SH-SY5Y (cell line): ENCODE measurements around the gene OR5AC2.

Experiments used
- GATA2 ChIP-seq: IDR thresholded peaks from 2 replicates; pipeline ENCODE4 v1.6.1; 2011; ENCODE audit warnings: mild to moderate bottlenecking, low read depth, low read length
- GATA3 ChIP-seq: IDR thresholded peaks from 2 replicates; pipeline ENCODE4 v1.6.1; 2011; ENCODE audit warnings: low read depth, mild to moderate bottlenecking, low read length, moderate library complexity

Gene OR5AC2

DNA sequence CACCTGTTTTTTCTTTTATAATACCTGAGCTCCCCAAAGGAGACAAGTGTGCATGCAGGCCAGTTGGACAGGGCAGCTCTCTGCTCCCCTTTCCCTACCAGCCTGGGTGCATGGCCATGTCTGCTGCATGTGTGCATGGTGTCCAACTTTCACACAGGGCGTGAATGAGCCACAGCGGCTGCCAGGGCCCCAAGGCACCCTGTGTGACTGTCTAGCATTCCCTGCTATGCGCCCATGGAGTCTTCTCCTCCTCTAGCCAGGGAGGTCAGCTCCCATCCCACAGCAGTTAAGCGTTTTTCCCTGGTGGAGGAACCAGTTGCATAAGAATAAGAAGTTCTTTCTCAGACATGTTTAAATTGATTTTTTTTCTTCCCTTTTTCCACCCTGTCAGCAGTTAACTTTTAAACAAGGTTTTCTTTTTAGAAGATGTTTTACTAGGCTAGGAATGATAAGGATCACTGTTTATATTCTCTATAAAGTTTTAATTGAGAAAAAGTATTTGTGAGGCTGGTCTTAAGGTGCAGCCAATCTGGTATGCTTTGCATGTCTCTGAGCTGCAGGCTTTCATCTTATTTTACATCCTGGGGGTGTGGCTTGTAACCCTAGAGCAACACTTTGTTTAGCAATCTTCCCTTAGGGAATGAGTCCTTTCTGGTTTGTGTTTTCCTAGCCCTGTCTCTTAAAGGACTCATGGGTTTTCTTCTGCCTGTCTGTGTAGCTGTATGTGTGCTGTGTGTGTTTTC lies 23.0 kb downstream of the OR5AC2 start:
- TF ChIP-seq GATA2, result no peak
- no peak for TF ChIP-seq GATA3

DNA sequence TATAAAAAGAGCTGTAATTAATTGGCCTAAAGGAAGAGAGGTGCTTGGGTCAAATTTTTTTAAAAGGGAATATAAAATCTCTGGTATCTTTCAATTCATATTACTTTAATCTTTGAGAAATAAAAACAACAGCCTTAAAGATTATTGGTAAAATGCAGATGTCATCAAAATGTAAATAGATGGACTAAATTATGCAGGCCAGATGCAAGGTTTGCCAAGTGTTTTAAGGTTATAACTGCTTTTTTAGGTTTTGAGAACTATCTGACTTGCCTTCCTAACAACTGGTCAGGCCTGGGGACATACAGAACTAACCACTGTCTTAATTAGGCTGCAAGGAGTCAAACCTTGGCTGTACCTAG lies 23.6 kb downstream of the OR5AC2 start:
- no peak for TF ChIP-seq GATA2
- TF ChIP-seq GATA3, result no peak

DNA sequence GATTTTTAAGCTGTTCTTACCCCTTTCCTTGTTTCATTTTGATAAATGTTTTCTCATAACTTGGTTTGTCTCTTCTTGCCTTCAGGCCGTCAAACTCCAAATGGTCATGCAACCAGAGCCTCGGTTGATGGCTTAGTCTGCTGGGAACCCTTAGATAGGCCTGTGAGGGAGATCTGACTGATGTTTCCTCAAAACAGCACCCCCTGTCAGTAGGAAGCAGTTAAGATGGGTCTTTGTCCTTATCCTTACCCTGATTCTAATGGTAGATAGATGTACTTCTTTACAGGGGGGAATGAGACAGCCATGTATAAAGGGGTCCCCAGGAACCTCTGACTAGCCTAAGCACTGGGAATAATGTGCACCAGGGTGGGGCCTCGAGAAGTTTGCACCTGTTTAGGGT lies 27.3 kb downstream of the OR5AC2 start:
- TF ChIP-seq GATA3, result no peak
- TF ChIP-seq GATA2, result no peak

DNA sequence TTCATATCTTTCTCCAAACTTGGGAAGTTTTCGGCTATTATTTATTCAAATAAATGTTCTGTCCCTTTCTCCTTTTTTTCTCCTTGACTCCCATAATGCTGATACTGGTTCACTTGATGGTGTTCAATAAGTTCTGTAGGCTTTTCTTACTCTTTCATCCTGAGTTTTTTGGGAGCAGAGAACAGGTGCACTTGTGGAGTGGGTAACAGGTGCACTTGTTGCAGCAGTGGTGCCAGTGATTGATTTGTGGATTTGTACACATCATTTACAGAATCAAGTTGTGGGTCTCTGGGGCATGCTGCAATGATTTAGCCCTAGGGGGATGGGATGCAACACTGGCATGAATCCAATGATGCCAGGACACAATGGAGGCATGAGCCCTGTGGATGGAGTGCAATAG lies 28.7 kb downstream of the OR5AC2 start:
- TF ChIP-seq GATA2 (no peak), GATA3 (no peak)

DNA sequence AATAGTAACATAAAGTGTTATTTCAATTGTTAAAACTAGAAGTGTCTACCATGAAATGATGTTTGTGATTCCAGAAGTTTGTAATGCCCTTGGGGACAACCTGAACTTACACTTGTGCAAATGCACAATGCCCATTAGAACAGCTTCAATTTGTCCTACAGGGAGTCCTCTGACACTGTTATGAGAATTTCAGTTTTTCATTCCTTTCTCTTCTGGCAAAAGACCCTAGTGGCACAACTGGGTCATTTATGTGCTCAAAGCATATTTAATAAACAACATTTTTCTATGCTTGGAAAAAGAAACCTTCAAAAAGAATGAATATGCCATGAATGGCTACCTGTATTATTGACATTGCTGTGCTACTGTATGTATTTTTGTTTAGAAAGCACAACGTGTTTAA lies 43.4 kb downstream of the OR5AC2 start, which contains the start of gene OR5H1:
Gene OR5H1, plus strand, starts transcription at position 301 of the 400 bp plus-strand sequence. CDS start 1,977 bp downstream, outside the sequence.
- TF ChIP-seq GATA3 (no peak), GATA2 (no peak)

DNA sequence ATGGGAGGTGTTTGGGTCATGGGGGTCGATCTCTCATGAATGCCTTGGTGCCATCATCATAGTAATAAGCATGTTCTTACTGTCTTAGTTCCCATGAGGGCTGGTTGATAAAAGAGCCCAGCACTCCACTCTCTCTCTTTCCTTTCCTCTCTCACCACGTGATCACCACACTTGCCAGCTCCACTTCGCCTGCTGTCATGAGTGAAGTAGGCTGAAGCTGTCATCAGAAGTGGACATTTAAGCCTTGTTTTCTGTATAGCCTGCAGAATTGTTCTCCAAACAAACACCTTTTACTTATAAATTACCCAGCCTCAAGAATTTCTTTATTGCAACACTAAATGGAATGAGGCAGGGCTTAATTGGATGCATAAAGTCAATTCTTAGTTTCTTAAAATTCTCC lies 49.7 kb downstream of the OR5AC2 start:
- TF ChIP-seq GATA3, result no peak
